Measurements from ENCODE around the gene PRKAG2.

Gene PRKAG2

DNA sequence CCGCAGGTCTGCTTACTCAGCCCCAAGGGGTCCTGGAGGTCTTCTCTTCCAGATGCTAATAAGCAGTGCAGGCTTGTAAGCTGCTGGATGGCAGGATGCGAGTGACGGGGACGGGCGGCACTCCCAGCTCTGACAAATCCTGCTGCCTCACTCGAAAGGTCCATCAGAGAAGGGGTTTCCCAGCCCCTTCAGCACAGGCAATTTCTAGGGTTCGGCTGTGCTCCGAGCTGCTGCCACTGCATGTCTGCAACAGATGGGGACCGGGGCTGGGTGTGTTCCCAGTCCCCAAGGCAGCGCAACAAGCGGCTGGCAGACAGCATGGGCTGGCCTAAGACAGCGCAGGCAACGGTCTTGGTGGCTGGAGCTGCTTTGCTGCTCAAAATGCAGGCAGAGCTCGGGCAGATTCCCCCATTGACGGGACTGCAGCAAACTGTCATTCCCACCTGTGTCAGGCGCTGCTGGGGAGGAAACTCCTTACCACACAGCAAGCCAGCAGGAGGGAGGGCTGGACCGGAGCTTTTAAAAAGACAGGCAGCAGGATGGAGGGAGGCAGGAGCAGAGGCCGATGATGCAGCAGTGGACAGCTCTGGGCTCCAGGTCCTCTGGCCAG lies 62.4 kb downstream of the PRKAG2 start:
- no peak for DNase-seq

DNA sequence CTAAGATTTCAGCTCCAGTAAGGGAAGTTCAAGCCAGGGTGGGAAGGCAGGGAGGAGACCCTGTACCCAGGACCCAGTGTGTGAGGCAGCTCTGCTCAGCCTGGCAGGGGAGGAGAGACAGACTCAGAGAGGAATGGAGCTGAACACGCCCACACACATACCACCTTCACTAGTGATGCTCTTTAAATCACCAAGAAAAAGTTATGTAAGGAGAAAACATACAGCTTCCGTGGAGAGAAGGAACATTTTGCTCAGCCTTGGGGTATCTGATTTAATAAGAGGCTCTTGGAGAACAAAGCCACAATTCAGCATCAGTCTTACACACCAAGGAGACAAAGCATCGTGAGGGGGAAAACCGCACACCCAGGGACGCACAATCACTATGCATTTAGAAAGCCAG lies 62.9 kb downstream of the PRKAG2 start:
- no peak for DNase-seq

DNA sequence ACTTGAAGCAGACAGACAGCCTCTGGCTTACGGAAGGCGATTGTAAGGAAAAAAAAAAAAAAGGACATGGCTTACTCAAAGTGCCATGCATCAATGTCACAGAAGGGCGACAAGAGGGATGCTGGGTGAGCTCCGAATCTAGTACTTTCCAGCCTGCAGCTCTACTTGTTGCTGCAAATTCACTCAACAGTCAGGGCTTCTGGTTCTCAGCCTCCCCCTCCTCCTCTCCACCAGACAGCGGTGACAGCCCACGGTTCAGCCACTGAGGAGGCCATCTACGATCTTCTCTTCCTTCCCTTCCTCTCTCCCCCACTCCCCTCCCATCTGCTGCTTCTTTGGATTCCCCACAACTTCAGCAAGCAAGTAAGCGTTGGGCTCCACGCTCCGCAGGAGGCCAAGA lies 63.5 kb downstream of the PRKAG2 start:
- no peak for DNase-seq

DNA sequence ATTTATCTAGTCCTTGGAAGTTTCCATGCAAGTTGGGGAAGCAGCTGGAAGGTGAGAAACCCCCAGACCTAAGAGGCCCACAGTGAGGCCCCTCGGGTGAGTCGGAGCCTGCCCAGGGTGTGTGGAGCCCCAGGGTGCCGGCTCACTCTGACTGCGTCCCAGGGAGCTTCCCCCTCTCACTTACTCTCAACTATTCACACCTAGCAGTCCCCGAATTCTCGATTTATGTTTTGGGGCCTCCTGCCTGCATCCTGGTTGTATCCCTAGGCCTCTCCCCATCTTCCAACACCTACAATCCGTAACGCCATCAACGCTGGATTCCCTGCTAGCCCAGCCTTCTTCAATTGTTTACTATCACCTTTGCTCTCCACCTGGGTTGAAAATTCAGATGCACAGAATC lies 63.9 kb downstream of the PRKAG2 start:
- DNase-seq, result no peak

DNA sequence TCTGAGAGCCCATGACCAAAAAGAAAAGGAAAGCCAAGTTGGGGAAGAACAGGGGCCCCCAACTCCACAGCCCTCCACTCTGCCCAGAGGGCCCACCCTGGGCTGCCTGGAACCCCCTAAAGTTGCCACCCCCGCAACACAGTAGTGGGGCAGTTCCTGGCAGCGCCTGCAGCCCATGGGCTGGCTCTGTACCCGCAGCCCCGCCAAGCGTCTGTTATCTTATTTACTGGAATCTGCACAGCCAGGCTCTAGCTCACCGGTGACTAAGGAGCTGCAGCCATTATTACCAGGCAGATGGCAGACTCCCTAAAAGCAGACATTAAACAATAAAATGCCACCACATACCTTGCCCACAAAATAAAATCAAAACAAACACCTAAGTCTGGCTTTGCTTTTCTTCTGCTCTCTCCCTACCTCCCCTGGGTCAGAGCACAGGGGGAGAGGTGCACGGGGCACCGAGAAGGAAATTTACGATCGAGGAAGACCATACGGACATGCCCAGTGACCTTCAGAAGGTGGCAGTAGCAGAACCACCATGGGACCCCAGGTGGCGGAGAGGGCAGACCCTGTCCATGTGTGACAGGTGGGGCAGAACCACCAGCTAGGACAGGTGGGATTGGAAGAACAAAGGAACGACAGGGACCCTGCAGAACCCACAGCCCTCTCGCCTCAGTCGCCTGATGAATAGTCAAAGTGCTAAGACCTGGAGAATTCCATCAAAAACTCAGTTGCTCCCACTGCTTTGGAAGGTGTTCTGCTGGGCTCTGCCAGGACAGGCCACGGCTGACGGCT lies 66.3 kb downstream of the PRKAG2 start:
- DNase-seq, result no peak

DNA sequence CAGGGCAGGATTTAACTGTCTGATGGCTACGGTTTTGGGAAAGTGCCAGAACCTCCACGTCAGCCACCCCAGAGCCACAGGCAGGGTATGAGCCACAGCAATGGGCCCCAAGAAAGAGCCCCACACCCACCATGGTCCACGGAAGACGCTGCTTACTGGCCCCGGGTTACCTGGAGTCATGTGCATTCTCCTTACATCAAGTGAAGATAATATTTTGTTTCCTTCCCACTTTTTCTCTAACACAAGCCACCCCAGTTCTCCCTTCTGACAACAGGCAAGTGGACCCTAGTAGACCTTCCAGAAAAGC lies 67.1 kb downstream of the PRKAG2 start:
- DNase-seq, result no peak

DNA sequence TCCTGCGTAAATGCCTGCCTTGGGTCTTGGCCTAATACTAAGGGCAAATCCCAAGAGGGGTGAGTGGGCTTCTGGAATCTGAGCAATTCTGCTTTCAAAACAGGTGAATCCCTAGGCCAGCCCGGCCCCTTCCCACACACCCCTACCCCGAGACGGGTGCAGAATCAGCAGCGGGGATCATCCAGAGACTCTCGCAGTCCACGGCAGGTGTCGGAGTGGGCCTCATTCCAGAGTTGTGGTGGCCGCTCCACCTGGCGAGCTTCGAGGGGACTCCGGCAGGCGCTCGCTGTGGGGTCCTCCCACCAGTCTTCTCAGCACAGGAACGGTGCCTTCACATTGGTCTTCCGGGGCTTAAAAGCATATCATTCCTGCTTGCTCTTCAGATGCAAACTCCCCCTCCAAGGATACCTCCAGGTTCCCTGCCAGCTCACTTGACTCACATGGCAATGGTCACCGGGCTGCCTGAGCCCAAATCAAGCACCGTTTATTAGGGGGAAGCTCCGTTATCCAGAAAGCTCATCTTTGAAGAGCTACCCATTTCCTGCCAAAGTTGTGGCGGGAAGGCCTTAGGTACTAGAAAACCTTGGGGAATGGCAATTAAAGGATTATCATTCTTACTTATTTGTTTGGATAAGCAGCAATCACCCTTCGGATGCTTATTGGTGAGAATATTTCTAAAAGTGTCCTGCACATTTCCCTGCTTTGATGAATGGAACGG lies 67.6 kb downstream of the PRKAG2 start:
- DNase-seq, result no peak

DNA sequence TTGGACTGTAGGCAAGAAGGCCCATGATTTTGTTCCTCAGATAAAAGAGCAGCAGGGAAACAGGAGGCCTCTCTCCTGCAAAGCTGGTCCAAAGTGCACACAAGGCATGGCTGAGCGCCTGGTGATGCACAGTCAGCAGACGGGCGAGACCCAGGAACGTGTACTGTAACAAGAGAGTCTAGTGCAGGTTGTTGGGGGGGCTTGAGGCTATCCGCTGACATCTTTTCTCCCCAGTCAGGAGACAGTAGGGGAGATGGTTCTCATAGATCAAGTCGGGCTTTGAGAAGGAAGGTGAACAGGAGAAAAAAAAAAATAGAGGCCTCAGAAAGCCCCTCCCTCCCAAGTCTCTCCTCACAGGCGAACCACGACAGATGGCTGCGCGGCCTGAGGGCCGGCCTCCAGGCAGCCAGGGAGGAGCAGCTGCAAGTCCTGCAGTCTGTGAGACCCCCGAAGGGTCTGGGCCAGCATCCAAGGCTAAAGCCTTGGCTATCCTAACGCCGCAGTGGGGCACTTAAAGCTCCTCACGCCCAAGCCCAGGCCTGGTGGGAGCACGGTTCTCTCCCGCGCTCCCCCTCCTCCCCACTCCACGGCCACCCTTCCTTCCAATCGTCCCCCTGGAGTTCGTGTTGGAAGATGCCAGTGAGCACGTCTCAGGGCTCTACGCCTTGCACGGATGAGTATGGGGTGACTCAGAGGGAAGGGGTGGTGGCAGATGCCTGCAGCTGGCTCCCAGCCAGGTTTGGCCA lies 68.3 kb downstream of the PRKAG2 start:
- DNase-seq, result no peak

DNA sequence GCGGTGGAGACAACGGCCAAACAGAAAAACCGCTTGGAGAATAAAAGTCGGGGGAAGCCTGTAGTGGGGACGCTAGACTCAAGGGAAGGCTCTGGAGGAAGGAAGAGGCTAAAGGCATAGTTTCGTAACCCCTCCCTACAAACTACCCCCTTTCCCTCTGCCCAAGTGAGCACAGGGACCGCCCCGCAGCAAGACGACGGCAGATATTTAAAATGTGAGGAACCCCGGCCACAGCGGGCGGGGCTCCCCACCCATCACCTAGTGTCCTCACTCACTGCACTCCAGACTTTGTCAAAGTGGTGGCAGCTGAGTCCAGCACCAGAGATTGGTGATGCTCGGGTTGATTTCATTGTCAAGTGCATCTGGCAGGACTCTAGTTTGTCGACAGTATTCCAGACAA lies 69.1 kb downstream of the PRKAG2 start:
- DNase-seq, result no peak

DNA sequence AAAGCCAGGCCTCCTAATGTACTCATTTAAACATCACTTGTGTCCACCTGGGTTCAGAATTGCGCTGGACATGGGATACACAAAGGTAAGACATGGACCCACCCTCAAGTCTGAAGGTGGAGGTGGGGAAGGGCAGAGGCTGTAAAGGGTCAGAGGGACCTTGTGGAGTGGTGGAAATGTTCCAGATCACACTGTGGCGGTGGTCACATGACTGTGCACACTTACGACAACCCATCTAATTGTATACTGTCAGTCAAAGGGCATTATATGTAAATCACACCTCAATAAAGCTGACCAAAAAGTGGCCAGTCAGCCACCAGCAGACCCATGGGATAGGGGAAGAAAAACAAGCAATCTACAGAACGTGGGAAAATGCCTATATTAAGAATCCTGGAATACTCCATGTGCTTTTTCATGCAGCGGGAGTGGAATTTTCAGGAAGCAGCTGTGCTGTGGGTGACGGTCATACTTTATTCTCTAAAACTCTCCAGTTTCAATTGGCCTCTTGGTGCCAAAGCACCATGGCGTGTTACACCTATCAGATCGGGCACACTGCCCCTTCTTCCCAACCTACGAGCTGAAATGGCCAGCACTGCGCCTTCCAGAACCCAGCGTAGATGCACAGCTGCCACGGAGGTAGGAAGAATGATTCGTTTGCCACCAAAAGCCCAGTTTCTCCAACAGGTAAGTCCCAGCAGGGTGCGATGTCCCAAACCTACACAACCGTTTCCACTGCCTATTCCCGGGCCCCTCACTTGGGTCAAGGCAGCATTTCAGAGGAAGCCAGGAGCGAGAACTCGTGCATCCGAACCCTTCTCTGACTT lies 69.8 kb downstream of the PRKAG2 start:
- DNase-seq, result no peak

DNA sequence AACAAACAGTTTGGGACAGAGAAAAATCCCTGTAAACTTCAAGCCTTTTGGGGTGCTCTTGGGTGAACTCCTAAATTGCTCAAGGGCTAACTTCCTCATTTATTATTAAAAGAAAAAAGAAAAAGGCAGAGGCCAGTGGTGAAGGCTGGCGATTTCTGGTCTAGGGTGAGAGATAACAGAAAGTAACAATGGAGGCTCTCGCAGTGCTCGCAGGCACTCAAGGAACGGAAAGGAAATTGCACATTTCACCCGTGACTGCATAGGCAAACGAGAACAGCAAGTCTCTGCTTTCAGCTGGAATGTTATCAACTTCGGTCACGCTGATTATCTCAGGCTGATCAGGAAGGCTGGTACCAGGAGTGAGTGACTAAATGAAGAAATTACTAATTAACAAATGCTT lies 70.7 kb downstream of the PRKAG2 start:
- DNase-seq, result no peak

DNA sequence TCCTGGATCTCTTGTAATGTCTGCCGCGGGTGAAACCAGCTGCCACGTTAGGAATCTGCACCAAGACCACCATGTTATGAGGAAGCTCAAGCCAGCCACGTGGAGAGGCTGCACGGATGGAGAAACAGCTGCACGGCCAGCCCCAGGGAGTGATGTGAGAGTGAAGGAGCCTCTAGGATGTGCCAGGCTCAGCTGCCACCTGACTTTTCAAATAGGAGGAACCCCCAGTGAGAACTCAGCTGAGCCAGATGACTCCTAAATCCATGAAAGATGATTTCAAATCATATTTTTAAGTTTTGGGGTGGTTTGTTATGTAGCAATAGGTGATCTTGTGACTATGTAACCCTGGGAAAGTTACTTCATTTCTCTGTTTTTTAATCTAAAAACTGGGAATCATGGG lies 71.7 kb downstream of the PRKAG2 start:
- DNase-seq, result no peak

DNA sequence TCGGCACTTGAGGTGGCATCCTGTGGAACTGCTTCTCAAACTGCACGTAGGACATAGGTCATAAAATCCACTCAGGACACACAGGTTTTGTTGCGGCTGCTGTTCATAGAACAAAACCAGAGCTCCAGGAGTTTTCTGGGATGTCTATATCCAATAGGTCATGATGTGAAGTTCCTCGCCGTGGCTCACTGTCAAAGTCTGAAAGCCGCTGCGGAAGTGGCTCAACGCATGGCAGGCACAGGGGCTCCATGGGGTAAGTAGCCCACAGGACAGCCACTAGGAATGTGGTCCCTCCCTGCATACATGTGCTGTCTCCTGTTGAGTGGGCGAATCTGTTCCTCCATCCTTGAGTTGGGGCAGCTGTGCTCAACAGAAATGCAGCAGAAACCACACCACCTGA lies 72.2 kb downstream of the PRKAG2 start:
- DNase-seq, result no peak

DNA sequence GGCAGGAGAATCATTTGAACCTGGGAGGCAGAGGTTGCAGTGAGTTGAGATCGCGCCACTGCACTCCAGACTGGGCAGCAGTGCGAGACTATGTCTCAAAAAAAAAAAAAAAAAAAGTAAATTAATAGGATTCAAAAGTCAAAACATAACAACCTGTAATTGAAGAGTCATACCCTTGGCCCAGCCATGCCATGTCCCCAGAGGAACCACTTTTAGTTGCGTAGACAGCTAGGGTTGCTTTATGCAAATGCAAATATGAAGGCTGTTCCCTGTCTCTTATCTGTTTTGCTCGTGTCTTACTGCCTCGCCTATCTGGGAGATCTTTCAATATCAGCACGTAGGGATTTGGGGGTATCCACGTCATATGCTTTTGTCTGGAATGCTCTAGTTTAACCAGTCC lies 73.1 kb downstream of the PRKAG2 start:
- no peak for DNase-seq

DNA sequence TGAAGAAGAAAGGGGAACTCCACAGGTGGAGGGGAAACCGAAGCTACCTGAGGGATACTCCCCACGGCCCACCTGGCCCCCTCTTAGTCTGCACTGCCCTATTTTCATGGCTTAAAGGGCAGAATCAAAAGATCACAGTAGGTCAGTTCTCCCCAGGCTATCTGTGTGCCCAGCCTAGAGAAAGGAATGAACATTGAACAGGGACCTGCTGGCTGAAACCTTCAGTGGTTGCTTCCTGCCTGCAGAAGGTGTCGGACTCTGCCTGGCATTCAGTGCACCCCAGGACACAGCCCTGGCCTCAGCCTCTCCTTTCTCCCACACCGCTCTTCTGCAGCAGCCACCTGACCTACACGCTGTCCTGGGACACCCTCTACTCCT lies 74.5 kb downstream of the PRKAG2 start:
- no peak for DNase-seq

DNA sequence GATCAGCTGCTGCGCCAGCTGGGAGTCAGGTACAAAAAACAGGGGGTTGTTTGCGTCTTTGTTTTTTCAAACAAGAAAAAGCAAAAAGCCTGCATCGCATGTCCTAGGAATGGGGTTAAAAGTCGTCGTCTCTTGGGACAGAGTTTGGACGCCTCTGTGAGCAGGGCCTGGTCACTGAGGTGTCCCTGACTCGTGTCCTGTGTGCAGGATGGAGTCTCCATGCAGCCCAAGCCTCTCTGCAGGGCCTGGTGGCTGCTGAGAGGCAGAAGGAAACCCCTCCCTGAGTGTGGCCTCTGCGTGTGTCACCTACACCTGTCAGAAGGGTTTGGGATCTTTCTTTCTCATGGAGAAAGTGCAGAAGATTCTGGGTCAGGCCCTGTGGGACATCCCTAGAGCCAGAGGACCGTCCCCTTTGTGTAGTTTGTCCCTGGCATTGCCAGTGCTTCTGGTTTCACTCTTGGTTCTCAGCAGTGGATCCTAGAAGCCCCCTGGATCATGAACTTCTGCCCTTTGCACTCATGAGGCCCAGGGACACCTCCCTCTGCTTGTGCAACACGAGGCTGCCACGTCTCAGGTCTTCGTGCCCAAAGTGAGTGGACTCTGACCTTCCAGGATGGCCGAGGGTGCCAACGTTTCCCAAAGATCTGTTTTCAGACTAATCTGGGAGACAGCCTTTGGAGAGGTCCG lies 75.0 kb downstream of the PRKAG2 start:
- DNase-seq, result no peak

DNA sequence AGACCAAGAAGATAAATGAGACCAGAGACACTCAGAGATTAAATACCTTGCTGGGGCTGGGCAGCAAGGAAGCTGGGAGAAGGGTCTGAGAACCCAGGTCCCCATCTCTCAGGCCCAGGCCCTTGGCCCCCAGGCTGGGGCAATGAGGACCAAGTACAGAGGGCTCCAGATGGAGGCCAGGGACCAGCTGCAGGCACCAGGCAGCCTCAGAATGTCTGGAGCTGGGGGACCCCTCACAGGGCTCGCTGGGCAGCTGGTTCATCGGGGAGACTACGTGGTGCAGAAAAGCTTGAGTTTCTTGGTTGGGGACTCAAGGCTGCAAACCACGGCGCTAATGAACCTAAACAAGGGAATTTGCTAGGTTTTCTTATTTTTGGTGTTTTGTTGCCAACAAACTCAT lies 75.6 kb downstream of the PRKAG2 start:
- DNase-seq, result no peak

DNA sequence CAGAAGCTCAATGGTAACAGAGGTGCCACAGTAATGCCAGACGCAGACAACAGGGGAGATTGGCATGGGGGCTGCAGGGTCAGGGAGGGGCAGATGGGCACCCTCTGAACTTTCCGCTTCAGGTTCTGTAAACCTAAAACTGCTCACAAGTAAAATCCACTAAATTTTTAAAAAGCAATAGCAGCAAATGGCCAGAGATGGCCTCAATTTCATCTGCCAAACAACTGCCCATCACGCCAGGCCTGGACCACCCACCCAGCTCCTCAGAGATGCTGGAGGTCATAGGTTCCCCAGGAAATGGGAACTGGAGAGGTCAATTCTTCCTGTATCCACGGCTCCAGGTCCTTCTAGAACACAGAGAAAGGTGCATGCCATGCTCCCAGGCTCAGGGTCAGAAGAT lies 76.1 kb downstream of the PRKAG2 start:
- DNase-seq, result no peak

DNA sequence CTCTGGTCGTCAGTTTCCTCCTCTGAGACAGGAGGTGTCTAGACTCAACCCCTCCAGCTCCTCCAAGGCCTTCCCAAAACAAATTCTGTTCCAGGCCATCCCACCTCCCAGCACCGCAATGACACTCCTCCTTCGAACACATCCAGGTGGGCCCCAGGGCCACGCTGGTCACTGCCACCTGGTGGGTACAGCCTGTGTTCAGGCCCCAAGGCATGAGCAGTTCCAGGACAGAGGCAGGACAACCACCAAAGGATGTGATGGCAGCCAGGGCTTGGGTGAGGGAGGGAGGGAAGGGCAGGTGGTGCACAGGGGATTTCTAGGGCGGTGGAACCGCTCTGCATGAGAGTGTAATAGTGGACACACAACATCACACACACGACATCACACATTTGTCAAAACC lies 76.5 kb downstream of the PRKAG2 start:
- DNase-seq, result no peak

DNA sequence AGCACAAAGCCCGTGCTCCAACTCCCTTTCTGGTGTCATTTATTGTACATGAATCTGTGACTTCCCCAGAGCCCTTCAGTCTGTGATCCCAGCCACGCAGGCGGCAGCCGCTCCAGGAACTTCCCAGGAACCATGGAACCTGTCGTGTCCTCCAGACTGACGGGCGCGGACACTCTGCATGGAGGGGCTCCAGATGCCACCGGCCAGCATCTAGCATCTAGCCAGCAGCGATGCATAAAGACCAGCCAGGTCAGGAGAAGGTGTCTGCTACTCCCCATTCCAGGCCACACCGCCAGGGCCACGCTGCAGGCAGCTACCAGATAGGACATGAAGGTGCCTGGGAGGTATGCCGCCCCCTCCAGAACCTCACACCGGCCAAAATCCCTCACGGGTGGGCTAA lies 77.4 kb downstream of the PRKAG2 start:
- DNase-seq, result no peak

DNA sequence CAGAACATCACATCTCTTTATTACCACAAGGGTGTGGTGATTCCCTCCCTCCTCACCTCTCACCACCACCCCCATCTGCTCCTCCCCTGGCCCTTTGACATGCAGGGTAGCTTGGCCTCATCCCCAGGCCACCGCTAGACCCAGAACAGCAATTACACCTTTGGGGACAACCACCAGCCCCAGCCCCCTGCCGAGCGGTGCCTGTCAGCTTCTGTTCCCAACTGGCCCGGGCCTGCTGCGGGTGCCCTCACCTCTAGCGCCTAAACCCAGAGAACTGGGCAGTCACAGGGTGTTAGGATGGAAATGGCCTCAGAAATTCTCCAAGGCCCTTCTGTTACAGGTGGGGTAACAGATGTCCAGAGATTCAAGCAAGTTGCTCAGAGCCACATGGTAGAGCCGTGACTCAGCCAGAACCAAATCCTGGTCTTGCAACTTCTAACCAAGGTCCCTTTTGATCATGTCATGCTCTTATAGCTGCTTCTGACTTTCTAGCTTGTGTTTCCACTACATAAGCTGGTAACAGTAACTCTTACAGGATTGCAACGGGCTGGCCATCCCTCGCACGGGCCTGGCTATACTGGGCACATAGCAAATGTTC lies 78.0 kb downstream of the PRKAG2 start:
- no peak for DNase-seq
